ENCODE results near the gene LILRA6.
"Not testable (repeated sequence)": the region's sequence is repeated elsewhere in the genome, so short reads cannot be mapped to it uniquely, and the experiment has no call there.

LILRA6 gene

GRCh38 chr19:54262470-54262869 lies 19.9 kb upstream of the LILRA6 start:
- DNase-seq = no peak

GRCh38 chr19:54262066-54262465 lies 19.5 kb upstream of the LILRA6 start:
- DNase-seq = no peak

- no peak for DNase-seq
Measured at GRCh38 chr19:54257116-54257480, 14.5 kb upstream of the LILRA6 start, which contains the start of gene LILRB5. Gene LILRB5, minus strand, starts transcription at chr19:54257273. Its CDS starts 80 bp downstream, at chr19:54257193.

- no peak for DNase-seq
Measured at GRCh38 chr19:54256250-54257115, 13.9 kb upstream of the LILRA6 start.

GRCh38 chr19:54255105-54255775 lies 12.7 kb upstream of the LILRA6 start:
- no peak for DNase-seq

GRCh38 chr19:54254195-54254906 lies 11.8 kb upstream of the LILRA6 start:
- no peak for DNase-seq

GRCh38 chr19:54253331-54254194 lies 11.0 kb upstream of the LILRA6 start:
- no peak for DNase-seq

GRCh38 chr19:54252845-54253244 lies 10.3 kb upstream of the LILRA6 start:
- no peak for DNase-seq

- no peak for DNase-seq
Measured at GRCh38 chr19:54252243-54252642, 9.7 kb upstream of the LILRA6 start.

GRCh38 chr19:54248016-54248601 lies 5.5 kb upstream of the LILRA6 start:
- DNase-seq = no peak

GRCh38 chr19:54247106-54247930 lies 4.7 kb upstream of the LILRA6 start:
- DNase-seq = no peak

- no peak for DNase-seq
Measured at GRCh38 chr19:54245936-54246335, 3.3 kb upstream of the LILRA6 start.

- not testable (repeated sequence) for DNase-seq
Measured at GRCh38 chr19:54243809-54244208, 1.2 kb upstream of the LILRA6 start.

GRCh38 chr19:54242234-54242633 lies 356 bp downstream of the LILRA6 start:
- not testable (repeated sequence) for DNase-seq

- DNase-seq = not testable (repeated sequence)
Measured at GRCh38 chr19:54240372-54241336, 1.9 kb downstream of the LILRA6 start.

- DNase-seq = not testable (repeated sequence)
Measured at GRCh38 chr19:54239491-54240371, 2.9 kb downstream of the LILRA6 start.

- no peak for DNase-seq
Measured at GRCh38 chr19:54233941-54234340, 8.6 kb downstream of the LILRA6 start.

GRCh38 chr19:54231077-54231931 lies 11.3 kb downstream of the LILRA6 start:
- peak; percentile 88 for DNase-seq
